KMS-11 (cell line): ENCODE data around the gene IGFBPL1.

ENCODE experiments used
- H2AFZ ChIP-seq: fragments of 200-600 bp; sonication (generic); 2 replicates; pipeline ENCODE4 v1.6.1; 2016; ENCODE audit warnings: antibody characterized with exemption, mixed run types, low read depth
- H3K27ac ChIP-seq: fragments of 200-600 bp; sonication (generic); 2 replicates; pipeline ENCODE4 v1.6.1; 2016; ENCODE audit warnings: mild to moderate bottlenecking, mixed run types
- H3K27me3 ChIP-seq: fragments of 200-600 bp; sonication (generic); 2 replicates; pipeline ENCODE4 v1.6.1; 2017; ENCODE audit warnings: mild to moderate bottlenecking, low read depth, mixed run types, moderate library complexity; ENCODE audit not compliant: insufficient read depth
- H3K36me3 ChIP-seq: fragments of 200-600 bp; sonication (generic); 2 replicates; pipeline ENCODE4 v1.6.1; 2017; ENCODE audit warnings: mild to moderate bottlenecking, mixed run types; ENCODE audit not compliant: insufficient read depth
- H3K4me1 ChIP-seq: fragments of 200-600 bp; sonication (generic); 2 replicates; pipeline ENCODE4 v1.6.1; 2016; ENCODE audit warnings: mild to moderate bottlenecking, low read depth, mixed run types; ENCODE audit not compliant: poor library complexity, severe bottlenecking
- H3K4me2 ChIP-seq: fragments of 200-600 bp; sonication (generic); 2 replicates; pipeline ENCODE4 v1.7.0; 2016; ENCODE audit warnings: mild to moderate bottlenecking, mixed run types
- H3K4me3 ChIP-seq: fragments of 200-600 bp; sonication (generic); IDR thresholded peaks from 2 replicates; pipeline ENCODE4 v1.6.1; 2017; ENCODE audit warnings: low read depth, low read length, mixed read lengths; ENCODE audit not compliant: insufficient read depth
- H3K79me2 ChIP-seq: fragments of 200-600 bp; sonication (generic); 2 replicates; pipeline ENCODE4 v1.6.1; 2016; ENCODE audit warnings: low read depth, mixed run types; ENCODE audit not compliant: insufficient read depth
- H3K9ac ChIP-seq: fragments of 200-600 bp; sonication (generic); 2 replicates; pipeline ENCODE4 v1.6.1; 2016; ENCODE audit warnings: mild to moderate bottlenecking, mixed run types
- H4K20me1 ChIP-seq: fragments of 200-600 bp; sonication (generic); 2 replicates; pipeline ENCODE4 v1.6.1; 2016; ENCODE audit warnings: mild to moderate bottlenecking, mixed run types; ENCODE audit not compliant: insufficient read depth
- TF ChIP-seq, protein P1 (sequence below): fragments of 200-600 bp; sonication (generic); conservative IDR thresholded peaks from 2 replicates; pipeline ENCODE4 v1.6.1; 2017; ENCODE audit warnings: low read depth, mild to moderate bottlenecking, antibody characterized with exemption, low read length, moderate library complexity, mixed read lengths

Gene IGFBPL1

DNA sequence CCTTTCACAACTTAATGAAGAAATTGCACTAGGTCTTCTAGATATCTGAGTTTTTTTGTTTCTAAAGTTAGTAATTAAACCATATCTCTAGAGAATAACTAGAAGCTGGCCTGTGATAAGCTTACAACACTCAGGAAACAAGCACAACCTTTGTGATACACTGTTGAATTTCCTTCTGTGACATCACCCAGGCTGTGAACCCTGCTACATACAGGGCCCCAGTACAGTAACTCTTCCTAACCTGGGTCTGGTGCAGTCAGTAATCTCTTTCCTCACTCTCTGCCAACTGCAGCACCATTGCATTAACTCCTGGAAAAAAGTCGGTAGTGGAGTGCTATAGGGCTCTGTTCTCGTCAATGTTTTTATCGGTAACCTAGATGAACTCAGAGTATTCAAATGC is 10.6 kb upstream of the IGFBPL1 start:
- Histone ChIP-seq H3K4me1 (no peaks in the 10 kb centered on the region), H3K79me2 (no peaks in the 10 kb centered on the region), H3K4me3 (no peak overlapping the region), H2AFZ (no peak overlapping the region), H3K27ac (no peak overlapping the region), H3K9ac (no peak overlapping the region), H4K20me1 (no peaks in the 10 kb centered on the region), H3K4me2 (no peak overlapping the region), H3K36me3 (no peaks in the 10 kb centered on the region), H3K27me3 (no peaks in the 10 kb centered on the region)
- TF ChIP-seq, protein P1, sequence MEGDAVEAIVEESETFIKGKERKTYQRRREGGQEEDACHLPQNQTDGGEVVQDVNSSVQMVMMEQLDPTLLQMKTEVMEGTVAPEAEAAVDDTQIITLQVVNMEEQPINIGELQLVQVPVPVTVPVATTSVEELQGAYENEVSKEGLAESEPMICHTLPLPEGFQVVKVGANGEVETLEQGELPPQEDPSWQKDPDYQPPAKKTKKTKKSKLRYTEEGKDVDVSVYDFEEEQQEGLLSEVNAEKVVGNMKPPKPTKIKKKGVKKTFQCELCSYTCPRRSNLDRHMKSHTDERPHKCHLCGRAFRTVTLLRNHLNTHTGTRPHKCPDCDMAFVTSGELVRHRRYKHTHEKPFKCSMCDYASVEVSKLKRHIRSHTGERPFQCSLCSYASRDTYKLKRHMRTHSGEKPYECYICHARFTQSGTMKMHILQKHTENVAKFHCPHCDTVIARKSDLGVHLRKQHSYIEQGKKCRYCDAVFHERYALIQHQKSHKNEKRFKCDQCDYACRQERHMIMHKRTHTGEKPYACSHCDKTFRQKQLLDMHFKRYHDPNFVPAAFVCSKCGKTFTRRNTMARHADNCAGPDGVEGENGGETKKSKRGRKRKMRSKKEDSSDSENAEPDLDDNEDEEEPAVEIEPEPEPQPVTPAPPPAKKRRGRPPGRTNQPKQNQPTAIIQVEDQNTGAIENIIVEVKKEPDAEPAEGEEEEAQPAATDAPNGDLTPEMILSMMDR = no peak

DNA sequence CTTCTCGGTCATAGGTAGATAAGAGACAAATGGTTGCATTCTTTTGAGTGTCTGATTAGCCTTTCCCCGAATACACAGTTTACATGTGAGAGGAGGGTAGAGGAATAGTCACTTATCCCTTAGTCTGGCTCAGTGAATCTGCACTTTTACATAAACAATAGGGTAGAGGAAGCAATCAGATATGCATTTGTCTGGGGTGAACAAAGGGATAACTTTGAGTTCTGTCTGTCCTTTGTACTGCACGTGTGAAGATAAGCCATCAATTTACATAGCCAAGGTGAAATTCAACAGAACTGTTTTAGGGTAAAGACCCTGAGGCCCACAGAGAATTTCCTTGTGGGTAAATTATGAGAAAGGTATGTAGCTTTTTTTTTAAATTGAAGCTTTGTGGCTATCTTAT is 10.1 kb upstream of the IGFBPL1 start:
- H3K36me3 ChIP-seq = no peaks in the 10 kb centered on the region
- no peak overlapping the region for H3K9ac ChIP-seq
- no peak overlapping the region for H2AFZ ChIP-seq
- no peaks in the 10 kb centered on the region for H3K4me1 ChIP-seq
- no peak overlapping the region for H3K4me2 ChIP-seq
- TF ChIP-seq, protein P1 = no peak
- H4K20me1 ChIP-seq = no peaks in the 10 kb centered on the region
- H3K4me3 ChIP-seq = no peak overlapping the region
- no peak overlapping the region for H3K27ac ChIP-seq
- no peaks in the 10 kb centered on the region for H3K79me2 ChIP-seq
- H3K27me3 ChIP-seq = no peaks in the 10 kb centered on the region

DNA sequence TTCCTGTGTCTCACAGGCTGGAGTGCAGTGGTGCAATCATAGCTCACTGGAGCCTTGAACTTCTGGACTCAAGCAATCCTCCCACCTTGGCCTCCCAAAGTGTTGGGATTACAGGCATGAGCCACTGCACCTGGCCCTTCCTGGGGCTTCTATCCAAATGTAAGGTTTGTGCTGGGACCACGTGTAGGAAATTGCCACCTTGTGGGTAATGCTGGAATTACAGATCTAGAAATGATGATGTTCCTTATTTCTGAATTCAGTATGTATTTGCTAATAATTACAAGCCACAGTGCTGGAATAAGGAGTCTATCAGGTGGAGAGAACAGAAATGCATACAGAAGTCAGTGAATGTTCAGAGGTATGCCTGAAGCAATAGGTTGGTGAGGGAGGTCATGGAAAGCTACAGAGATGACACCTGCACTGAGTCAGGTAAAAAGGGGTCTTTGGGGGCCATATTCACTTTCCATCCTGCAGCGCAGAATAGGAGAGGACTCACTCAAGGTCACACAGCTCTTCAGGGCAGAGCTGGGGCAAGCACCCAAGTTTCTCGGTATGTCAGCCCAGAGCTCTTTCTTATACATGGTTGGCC is 8.8 kb upstream of the IGFBPL1 start:
- H3K4me2 ChIP-seq = no peak overlapping the region
- no peaks in the 10 kb centered on the region for H3K79me2 ChIP-seq
- no peak overlapping the region for H3K27ac ChIP-seq
- H3K9ac ChIP-seq = no peak overlapping the region
- H2AFZ ChIP-seq = peak overlapping the region; percentile 21
- no peaks in the 10 kb centered on the region for H3K36me3 ChIP-seq
- H3K4me3 ChIP-seq = no peak overlapping the region
- H3K27me3 ChIP-seq = no peaks in the 10 kb centered on the region
- TF ChIP-seq, protein P1 = peak; percentile 83
- H3K4me1 ChIP-seq = no peaks in the 10 kb centered on the region
- no peaks in the 10 kb centered on the region for H4K20me1 ChIP-seq

DNA sequence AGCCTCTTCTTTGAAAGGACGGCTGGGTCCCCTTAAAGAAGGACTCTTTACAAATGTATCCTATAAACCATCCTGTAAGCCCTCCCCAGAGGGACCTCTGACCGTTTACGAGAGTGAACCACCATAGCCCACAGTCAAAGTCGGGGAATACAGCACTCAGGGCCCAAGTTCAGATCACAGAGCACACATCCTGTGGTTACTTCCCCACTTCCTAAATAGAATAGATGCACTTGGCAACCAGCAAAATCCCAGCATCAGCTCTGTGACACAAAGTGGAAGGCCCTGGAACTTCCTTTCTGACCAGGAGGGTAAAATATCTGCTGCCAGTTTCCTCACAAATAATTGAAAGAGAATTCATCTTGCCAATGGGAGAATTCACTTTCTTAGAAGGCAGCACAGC is 6.9 kb upstream of the IGFBPL1 start:
- no peaks in the 10 kb centered on the region for H4K20me1 ChIP-seq
- no peak overlapping the region for H3K9ac ChIP-seq
- no peak overlapping the region for H2AFZ ChIP-seq
- no peaks in the 10 kb centered on the region for H3K4me1 ChIP-seq
- TF ChIP-seq, protein P1 = no peak
- H3K79me2 ChIP-seq = no peaks in the 10 kb centered on the region
- no peaks in the 10 kb centered on the region for H3K36me3 ChIP-seq
- no peak overlapping the region for H3K4me3 ChIP-seq
- no peaks in the 10 kb centered on the region for H3K27me3 ChIP-seq
- H3K4me2 ChIP-seq = no peak overlapping the region
- no peak overlapping the region for H3K27ac ChIP-seq
